D721Med (cell line): Measurements from ENCODE around the gene PRDM15.

Experiments used
- DNase-seq: peaks from one replicate; pipeline ENCODE4 v3.0.0; 2011; ENCODE audit warnings: low spot score; ENCODE audit not compliant: insufficient read length
- FAIRE-seq: peaks from 2 replicates; lab custom pipeline; 2011; peaks lifted over from hg19 to GRCh38; lab: Jason Lieb, UNC
- TF ChIP-seq, protein P1 (sequence below): IDR thresholded peaks from 2 replicates; pipeline ENCODE4 v1.5.1; 2012; ENCODE audit warnings: mild to moderate bottlenecking, control low read depth; ENCODE audit not compliant: insufficient read depth; ENCODE audit errors: missing control alignments

PRDM15 gene

DNA sequence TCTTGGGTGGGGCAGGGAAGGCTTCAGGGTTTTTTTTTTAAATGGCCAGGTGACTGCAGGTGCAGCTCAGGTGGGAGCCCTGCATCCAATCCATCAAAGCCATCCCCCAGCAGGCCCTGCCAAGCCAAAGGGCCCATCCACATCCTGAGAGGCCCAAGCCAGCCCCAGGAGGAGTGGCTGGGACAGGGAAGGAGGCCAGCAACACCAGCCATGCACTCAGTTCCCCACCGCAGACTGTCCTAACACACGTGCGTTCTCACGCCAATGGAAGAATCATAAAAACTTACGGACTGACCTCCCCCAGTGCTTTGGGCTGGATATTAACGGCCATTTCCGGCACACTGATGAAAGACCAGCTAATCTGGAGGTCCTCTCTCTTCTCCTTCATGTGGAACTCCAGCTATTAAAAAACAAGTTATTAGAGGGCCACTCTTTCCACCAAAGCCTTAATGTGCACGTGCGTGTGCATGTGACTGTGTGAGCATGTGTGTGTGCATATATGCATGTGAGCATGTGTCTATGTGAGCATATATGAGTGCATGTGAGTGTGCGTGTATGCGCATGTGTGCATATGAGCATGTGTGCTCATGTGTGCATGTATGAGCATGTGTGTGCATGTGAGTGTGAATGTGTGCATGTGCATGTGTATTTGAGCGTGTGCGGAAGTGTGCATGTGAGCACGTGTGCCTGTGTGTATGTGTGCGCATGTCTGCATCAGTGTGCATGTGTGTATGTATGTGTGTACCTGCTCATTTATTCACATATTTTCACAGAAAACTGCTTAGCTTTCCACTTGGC is 39.6 kb upstream of the PRDM15 start:
- FAIRE-seq (no peak), DNase-seq (no peak)
- TF ChIP-seq, protein P1, sequence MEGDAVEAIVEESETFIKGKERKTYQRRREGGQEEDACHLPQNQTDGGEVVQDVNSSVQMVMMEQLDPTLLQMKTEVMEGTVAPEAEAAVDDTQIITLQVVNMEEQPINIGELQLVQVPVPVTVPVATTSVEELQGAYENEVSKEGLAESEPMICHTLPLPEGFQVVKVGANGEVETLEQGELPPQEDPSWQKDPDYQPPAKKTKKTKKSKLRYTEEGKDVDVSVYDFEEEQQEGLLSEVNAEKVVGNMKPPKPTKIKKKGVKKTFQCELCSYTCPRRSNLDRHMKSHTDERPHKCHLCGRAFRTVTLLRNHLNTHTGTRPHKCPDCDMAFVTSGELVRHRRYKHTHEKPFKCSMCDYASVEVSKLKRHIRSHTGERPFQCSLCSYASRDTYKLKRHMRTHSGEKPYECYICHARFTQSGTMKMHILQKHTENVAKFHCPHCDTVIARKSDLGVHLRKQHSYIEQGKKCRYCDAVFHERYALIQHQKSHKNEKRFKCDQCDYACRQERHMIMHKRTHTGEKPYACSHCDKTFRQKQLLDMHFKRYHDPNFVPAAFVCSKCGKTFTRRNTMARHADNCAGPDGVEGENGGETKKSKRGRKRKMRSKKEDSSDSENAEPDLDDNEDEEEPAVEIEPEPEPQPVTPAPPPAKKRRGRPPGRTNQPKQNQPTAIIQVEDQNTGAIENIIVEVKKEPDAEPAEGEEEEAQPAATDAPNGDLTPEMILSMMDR, result no peak

DNA sequence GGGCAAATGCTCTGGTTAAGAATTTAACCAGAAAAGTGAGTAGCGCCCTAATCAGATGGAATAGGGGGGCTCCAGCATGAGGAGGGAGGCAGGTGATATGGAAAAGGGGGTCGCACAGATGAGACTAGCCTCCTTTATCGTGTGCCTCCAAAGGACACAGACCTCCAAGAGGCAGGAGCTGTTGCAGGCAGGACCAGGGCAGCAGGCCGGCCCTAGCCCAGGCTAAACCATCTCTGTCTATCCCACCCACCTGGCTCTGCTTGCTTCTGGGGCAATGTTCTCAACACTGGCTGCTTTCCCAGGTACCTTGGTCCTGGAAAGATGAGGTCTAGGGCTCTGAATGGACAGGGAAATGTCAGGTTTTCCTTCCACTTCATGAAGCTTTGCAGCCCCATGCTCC is 38.4 kb upstream of the PRDM15 start:
- TF ChIP-seq, protein P1, result no peak
- DNase-seq (no peak), FAIRE-seq (no peak)

DNA sequence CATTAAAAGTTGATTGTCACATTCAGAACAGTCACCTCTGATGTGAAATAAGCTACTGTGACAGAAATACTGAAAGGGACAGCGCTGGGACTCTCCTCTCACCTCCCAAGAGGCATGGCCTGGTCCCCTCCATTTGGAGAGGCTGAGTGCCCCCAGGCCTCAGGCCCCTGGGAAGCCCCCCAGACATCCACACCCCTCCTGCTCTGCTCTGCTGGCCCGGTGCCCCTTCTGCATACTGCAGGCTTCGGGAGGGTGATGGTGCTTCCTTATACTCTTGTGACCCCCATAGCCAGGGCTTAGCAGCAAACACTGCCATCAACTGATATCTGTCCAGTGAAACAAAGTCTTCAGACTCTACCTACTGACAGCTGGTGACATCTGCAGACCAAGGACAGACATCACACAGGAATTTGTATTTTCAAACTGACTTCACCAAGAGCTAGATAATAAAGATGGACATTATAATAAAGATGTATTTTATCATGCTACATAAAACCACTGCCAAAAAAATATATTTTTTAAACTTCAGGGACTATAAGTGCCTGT is 37.8 kb upstream of the PRDM15 start:
- TF ChIP-seq, protein P1, result no peak
- DNase-seq (no peak), FAIRE-seq (no peak)

DNA sequence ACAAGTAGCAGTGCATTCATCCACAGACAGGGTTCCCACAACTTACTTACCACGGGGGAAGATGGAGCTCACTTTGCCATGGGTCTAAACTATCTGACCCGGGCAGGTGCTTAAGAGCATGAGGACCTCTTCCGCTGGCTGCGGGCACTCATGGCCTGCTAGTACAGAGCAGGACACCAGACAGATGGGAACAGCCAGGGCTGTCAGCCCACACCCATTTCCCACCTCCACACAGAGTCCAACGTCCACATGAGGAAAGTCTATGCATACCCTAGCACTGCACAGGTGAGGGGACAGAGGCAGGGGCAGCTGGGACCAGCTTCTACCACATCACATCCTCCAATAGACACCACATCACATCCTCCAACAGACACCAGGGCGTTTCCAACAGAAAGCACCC is 35.8 kb upstream of the PRDM15 start:
- TF ChIP-seq, protein P1, result no peak
- no peak for DNase-seq
- FAIRE-seq, result no peak

DNA sequence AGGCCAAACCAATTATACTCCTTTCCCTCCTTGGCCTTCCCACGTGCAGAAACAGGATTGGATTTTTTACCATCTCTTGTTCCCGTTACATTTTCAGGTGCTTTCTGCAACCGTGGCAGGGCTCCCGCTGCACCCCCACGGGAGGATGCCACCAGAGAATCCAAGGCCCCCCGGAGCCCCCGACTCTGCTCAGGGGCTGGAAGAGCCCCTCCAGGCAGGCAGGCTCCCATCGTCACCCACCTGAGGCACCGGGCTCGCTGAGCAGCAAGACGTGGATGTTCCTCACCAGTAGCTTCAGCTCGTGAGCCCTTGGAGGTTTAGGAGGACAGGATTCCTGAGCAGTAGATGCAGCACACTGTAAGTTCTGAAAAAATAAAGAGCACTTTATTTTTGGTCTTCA is 35.2 kb upstream of the PRDM15 start:
- TF ChIP-seq, protein P1, result no peak
- FAIRE-seq (no peak), DNase-seq (no peak)

DNA sequence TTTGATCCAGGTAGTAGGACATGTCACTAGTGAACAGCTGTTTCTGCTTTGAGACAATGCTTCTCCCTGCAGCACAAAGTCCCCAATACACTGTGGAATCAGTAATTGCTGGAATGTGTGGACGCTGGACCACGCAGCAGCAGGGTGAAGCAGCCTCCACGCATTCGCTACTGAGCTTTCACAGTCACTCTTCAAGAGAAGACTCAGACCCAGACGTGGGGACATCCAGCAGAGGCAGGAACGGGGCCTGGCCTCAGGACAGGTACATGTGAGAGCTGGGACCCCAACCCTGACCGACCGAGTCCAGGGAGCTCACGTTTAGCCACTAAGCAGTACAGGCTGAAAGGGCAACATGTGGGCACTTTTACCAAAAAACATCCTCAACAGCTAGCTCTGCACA is 34.1 kb upstream of the PRDM15 start:
- FAIRE-seq (no peak), DNase-seq (no peak)
- TF ChIP-seq, protein P1, result no peak

DNA sequence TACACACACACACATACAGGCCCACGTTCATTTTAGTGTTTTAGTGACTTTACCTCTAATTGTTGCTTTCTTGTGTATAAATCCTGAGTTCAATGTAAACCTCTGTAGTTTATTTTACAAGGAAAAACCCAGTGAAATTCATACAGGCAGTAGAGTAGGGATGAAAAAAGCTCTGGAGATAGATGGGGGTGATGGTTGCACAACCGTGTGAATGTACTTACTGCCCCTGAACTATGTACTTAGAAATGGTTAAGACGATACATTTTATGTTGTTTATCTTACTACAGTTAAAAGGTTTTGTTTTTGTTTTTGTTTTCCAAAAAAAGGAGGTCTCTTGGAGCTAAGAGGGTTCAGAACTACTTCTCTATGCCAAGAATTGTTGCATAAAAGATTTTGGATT is 29.7 kb upstream of the PRDM15 start:
- DNase-seq (no peak), FAIRE-seq (no peak)
- TF ChIP-seq, protein P1, result no peak
